K562 (cell line): ENCODE results near the gene KLHL6. TPM values are rescaled to one million over a fixed set of nuclear protein-coding genes. Genes with fewer than 3 reads are reported as not detected.

Source experiments
- CEBPB ChIP-seq: fragments of 450-650 bp; IDR thresholded peaks from 2 replicates; pipeline ENCODE4 v1.6.1; 2016; ENCODE audit warnings: missing genetic modification characterization, missing compliant biosample characterization
- DACH1 ChIP-seq: fragments of 450-650 bp; IDR thresholded peaks from 2 replicates; pipeline ENCODE4 v1.6.1; 2018; ENCODE audit not compliant: partially characterized antibody
- DMBX1 ChIP-seq: fragments of 250-450 bp; sonication (Bioruptor Pico); IDR thresholded peaks from 2 replicates; pipeline ENCODE4 v1.8.0; 2022; ENCODE audit warnings: inconsistent platforms, mild to moderate bottlenecking, moderate library complexity, borderline replicate concordance
- ETV6 ChIP-seq, 3 experiments: fragments of 150-350 bp in 1 of 3; sonication (generic) in 1 of 3; formaldehyde crosslinking in 1 of 3; IDR thresholded peaks; 2 replicates each; pipeline versions ENCODE4 v1.6.1 to v1.8.0; 2014 to 2022; ENCODE audit warnings: borderline replicate concordance in 2 of 3, low read depth in 2 of 3, antibody characterized with exemption in 1 of 3, low read length in 1 of 3, mild to moderate bottlenecking in 1 of 3, missing genetic modification reagents in 1 of 3
- HDGF ChIP-seq: fragments of 450-650 bp; IDR thresholded peaks from 2 replicates; pipeline ENCODE4 v1.6.1; 2016
- ID3 ChIP-seq, 2 experiments: fragments of 250-450 bp in 1 of 2; fragments of 450-650 bp in 1 of 2; sonication (Bioruptor Pico) in 1 of 2; IDR thresholded peaks; 2 replicates each; pipeline versions ENCODE4 v1.6.1 to v1.8.0; 2016 to 2021; ENCODE audit warnings: mild to moderate bottlenecking in 2 of 2, moderate library complexity in 2 of 2, missing compliant biosample characterization in 1 of 2, missing genetic modification characterization in 1 of 2
- MAFK ChIP-seq: IDR thresholded peaks from 2 replicates; pipeline ENCODE4 v1.6.1; 2011; ENCODE audit warnings: low read length, improper control_type of control experiment
- MLLT1 ChIP-seq, 2 experiments: fragments of 450-650 bp; IDR thresholded peaks; 2 replicates each; pipeline ENCODE4 v1.6.1; 2016
- MTF1 ChIP-seq: fragments of 250-450 bp; sonication (Bioruptor Pico); IDR thresholded peaks from 2 replicates; pipeline ENCODE4 v1.9.0; 2021; ENCODE audit warnings: moderate library complexity, mild to moderate bottlenecking, inconsistent platforms, borderline replicate concordance
- NCOA4 ChIP-seq: fragments of 450-650 bp; IDR thresholded peaks from 2 replicates; pipeline ENCODE4 v1.6.1; 2018; ENCODE audit warnings: mild to moderate bottlenecking; ENCODE audit not compliant: partially characterized antibody
- PHF21A ChIP-seq: fragments of 450-650 bp; IDR thresholded peaks from 2 replicates; pipeline ENCODE4 v1.6.1; 2017; ENCODE audit warnings: low read depth, borderline replicate concordance
- PHTF2 ChIP-seq: fragments of 250-450 bp; sonication (Bioruptor Pico); IDR thresholded peaks from 2 replicates; pipeline ENCODE4 v1.5.0; 2021; ENCODE audit warnings: mild to moderate bottlenecking
- POLR2A ChIP-seq: fragments of 450-650 bp; conservative IDR thresholded peaks from 2 replicates; pipeline ENCODE4 v1.6.1; 2016
- PRPF4 ChIP-seq: fragments of 200-400 bp; formaldehyde crosslinking; IDR thresholded peaks from one replicate; pipeline ENCODE4 v1.6.1; 2017; ENCODE audit warnings: low read length, low read depth, mild to moderate bottlenecking; ENCODE audit not compliant: insufficient read depth, poor library complexity, severe bottlenecking
- RBBP5 ChIP-seq: fragments of 200-600 bp; sonication (generic); IDR thresholded peaks from 2 replicates; pipeline ENCODE4 v1.6.1; 2012; ENCODE audit warnings: borderline replicate concordance, mild to moderate bottlenecking, low read length, control low read depth, inconsistent platforms; ENCODE audit not compliant: insufficient read depth, poor library complexity, severe bottlenecking
- SMARCE1 ChIP-seq: fragments of 450-650 bp; IDR thresholded peaks from 2 replicates; pipeline ENCODE4 v1.7.1; 2016; ENCODE audit warnings: mild to moderate bottlenecking
- STAG1 ChIP-seq: sonication (generic); formaldehyde crosslinking; IDR thresholded peaks from 2 replicates; pipeline ENCODE4 v1.5.0; 2020; ENCODE audit warnings: missing genetic modification reagents, borderline replicate concordance
- TCF7L2 ChIP-seq: fragments of 150-350 bp; IDR thresholded peaks from 2 replicates; pipeline ENCODE4 v1.6.1; 2016; ENCODE audit warnings: low read depth, mild to moderate bottlenecking, low read length, moderate library complexity
- THRA ChIP-seq: fragments of 450-650 bp; IDR thresholded peaks from 2 replicates; pipeline ENCODE4 v1.6.1; 2017; ENCODE audit warnings: mild to moderate bottlenecking, moderate library complexity
- USF2 ChIP-seq: sonication (generic); formaldehyde crosslinking; IDR thresholded peaks from 2 replicates; pipeline ENCODE4 v1.5.0; 2020; ENCODE audit warnings: missing genetic modification reagents
- WHSC1 ChIP-seq: IDR thresholded peaks from one replicate; pipeline ENCODE4 v1.6.1; 2012; ENCODE audit warnings: low read length, control low read depth, inconsistent platforms
- XRCC4 ChIP-seq: IDR thresholded peaks from one replicate; pipeline ENCODE4 v1.6.1; 2011; ENCODE audit not compliant: insufficient read depth, insufficient read length; ENCODE audit errors: extremely low read depth
- ZC3H11A ChIP-seq: IDR thresholded peaks from 2 replicates; pipeline ENCODE4 v1.6.1; 2012; ENCODE audit warnings: low read depth, low read length, improper control_type of control experiment
- ZFP36 ChIP-seq: fragments of 150-350 bp; IDR thresholded peaks from 2 replicates; pipeline ENCODE4 v1.6.1; 2018; ENCODE audit warnings: low read length, low read depth; ENCODE audit not compliant: partially characterized antibody
- ZNF140 ChIP-seq: fragments of 250-450 bp; sonication (Bioruptor Pico); IDR thresholded peaks from 2 replicates; pipeline ENCODE4 v1.8.0; 2021; ENCODE audit warnings: moderate library complexity, mild to moderate bottlenecking, inconsistent platforms
- ZNF41 ChIP-seq: fragments of 250-450 bp; sonication (Bioruptor Pico); conservative IDR thresholded peaks from 2 replicates; pipeline ENCODE4 v1.4.0; 2020; ENCODE audit warnings: mild to moderate bottlenecking
- ZNF57 ChIP-seq: fragments of 450-650 bp; formaldehyde crosslinking; IDR thresholded peaks from 2 replicates; pipeline ENCODE4 v1.4.0; 2020; ENCODE audit warnings: mild to moderate bottlenecking, moderate library complexity
- polyA plus RNA-seq, 8 experiments: library from polyadenylated mRNA; depleted of rRNA in 4 of 8; stranded (reverse) in 5 of 8; unstranded in 3 of 8; fragments of >200 nt; fragmentation: Nextera tagmentation in 2 of 8; fragmentation: Illumina TruSeq in 1 of 8; extraction: Ambion mirVana in 2 of 8; extraction: Trizol in 1 of 8; gene quantifications; 2 replicates each; pipeline versions ENCODE4 v1.2.1 to v1.2.3, GENCODE V29; 2011 to 2014; ENCODE audit warnings: inconsistent platforms in 1 of 8, missing spikeins in 1 of 8
- total RNA-seq, 7 experiments: library from RNA; depleted of rRNA in 6 of 7; stranded (reverse); fragments of >200 nt in 6 of 7; fragmentation: Illumina TruSeq in 2 of 7; extraction: Trizol in 2 of 7; gene quantifications; 2 replicates each; pipeline versions ENCODE4 v1.2.1 to v1.2.3, GENCODE V29; 2011 to 2021; ENCODE audit warnings: low replicate concordance in 1 of 7

The KLHL6 gene
- total and polyA plus RNA-seq, 9 of the 15 experiments (the other 6 are each of a cell fraction or from before 2014, with no cell fraction given) = 0.18 to 2.1 (median 1.4) TPM

- TF ChIP-seq MLLT1 (IDR thresholded peaks at IDR 0.05) (peak in 1 of 2 experiments; percentile 74; a peak in 2 of 4 replicates), ZNF140 (CRISPR knock-in tag) (no peak), ZFP36 (no peak), USF2 (no peak), RBBP5 (no peak), PHF21A (no peak), ZNF41 (no peak), XRCC4 (no peak), ID3 (CRISPR knock-in tag; IDR thresholded peaks at IDR 0.05) (no peak), ID3 (tag; IDR thresholded peaks at IDR 0.05) (peak; percentile 79; the same call in 1 of the 2 replicates), NCOA4 (no peak), THRA (no peak), MAFK (no peak), ETV6 (IDR thresholded peaks at IDR 0.05; ENCODE audit: borderline replicate concordance in 1 of 2, low read depth in 2 of 2, low read length in 1 of 2) (no peak), ETV6 (CRISPR knock-in tag; IDR thresholded peaks at IDR 0.05; ENCODE audit: borderline replicate concordance) (no peak), CEBPB (tag) (no peak), POLR2A (no peak), TCF7L2 (no peak), STAG1 (CRISPR knock-in tag) (no peak), SMARCE1 (no peak), MTF1 (CRISPR knock-in tag) (no peak), ZNF57 (no peak), DMBX1 (CRISPR knock-in tag) (peak; percentile 43; the same call in 1 of the 2 replicates), HDGF (no peak), ZC3H11A (no peak), PHTF2 (CRISPR knock-in tag) (no peak), DACH1 (no peak), WHSC1 (no peak), PRPF4 (no peak)
These were observed at the start of gene KLHL6 (continued) for GRCh38 chr3:183555541-183556081.
